ENCODE results near the gene UTP4.
A peak's percentile ranks its signal among the peaks of the same experiment; 100 is the strongest.

The UTP4 gene

DNA sequence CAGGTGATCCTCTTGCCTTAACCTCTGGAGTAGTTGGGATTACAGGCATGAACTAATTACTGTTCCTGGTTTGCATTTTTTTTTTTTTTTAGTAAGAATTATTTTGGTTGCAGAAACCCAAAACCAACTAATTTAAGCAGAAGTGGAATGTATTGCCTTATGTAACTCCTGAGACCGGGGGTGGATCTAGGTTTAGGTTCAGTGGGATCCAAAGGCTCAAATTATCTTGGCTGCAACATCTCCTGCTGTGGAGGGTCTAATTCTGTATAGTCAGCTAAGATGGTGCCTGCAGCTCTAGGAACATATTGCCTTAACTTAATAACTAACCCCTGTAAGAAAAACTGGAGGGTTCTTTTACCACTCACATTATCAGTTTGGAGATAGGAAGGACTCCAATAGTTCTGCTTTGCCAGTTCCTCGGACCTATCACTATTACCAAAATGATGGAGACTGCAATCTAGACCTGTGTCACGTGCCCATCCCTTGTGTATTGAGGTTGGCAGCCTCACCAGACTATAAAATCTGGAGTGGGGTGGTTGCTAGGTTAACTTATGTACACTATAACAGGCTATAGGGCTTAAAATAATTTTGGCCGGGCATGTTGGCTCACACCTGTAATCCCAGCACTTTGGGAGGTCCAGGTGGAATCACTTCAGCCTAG, 63.0 kb downstream of the UTP4 start:
- TF ChIP-seq, protein P1, sequence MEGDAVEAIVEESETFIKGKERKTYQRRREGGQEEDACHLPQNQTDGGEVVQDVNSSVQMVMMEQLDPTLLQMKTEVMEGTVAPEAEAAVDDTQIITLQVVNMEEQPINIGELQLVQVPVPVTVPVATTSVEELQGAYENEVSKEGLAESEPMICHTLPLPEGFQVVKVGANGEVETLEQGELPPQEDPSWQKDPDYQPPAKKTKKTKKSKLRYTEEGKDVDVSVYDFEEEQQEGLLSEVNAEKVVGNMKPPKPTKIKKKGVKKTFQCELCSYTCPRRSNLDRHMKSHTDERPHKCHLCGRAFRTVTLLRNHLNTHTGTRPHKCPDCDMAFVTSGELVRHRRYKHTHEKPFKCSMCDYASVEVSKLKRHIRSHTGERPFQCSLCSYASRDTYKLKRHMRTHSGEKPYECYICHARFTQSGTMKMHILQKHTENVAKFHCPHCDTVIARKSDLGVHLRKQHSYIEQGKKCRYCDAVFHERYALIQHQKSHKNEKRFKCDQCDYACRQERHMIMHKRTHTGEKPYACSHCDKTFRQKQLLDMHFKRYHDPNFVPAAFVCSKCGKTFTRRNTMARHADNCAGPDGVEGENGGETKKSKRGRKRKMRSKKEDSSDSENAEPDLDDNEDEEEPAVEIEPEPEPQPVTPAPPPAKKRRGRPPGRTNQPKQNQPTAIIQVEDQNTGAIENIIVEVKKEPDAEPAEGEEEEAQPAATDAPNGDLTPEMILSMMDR (IDR thresholded peaks at IDR 0.05; ENCODE audit: low read length, missing control alignments): no peak
- DNase-seq (ENCODE audit: low read depth): no peak
- H3K4me3 ChIP-seq (replicated peaks; ENCODE audit: low read depth, low read length): no peak overlapping the region

DNA sequence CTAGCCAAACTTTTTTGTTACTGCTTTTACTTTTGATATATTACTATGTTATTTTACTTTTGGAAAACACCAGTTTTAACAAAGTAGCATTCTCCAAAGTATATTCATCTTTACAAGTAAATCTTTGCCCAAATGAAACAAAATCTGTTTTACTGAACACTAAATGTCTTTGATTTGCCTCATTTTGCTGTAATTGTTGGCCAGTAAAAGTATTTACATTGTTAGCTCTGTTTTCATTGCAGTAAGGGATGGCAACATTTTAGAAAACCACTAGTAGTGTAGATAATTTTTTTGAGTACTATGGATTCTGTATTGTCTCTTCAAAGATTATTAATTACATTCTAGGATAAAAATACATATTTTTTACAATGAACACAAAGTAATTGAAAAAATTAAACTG, 65.1 kb downstream of the UTP4 start:
- no peak for DNase-seq (ENCODE audit: low read depth)
- TF ChIP-seq, protein P1 (IDR thresholded peaks at IDR 0.05; ENCODE audit: low read length, missing control alignments): no peak
- H3K4me3 ChIP-seq (replicated peaks; ENCODE audit: low read depth, low read length): no peak overlapping the region

- peak; percentile 68 for DNase-seq (ENCODE audit: low read depth)
- no peak overlapping the region for H3K4me3 ChIP-seq (replicated peaks; ENCODE audit: low read depth, low read length)
- TF ChIP-seq, protein P1 (IDR thresholded peaks at IDR 0.05; ENCODE audit: low read length, missing control alignments): no peak
Measured at GRCh38 chr16:69199382-69199781, 66.9 kb downstream of the UTP4 start.

DNA sequence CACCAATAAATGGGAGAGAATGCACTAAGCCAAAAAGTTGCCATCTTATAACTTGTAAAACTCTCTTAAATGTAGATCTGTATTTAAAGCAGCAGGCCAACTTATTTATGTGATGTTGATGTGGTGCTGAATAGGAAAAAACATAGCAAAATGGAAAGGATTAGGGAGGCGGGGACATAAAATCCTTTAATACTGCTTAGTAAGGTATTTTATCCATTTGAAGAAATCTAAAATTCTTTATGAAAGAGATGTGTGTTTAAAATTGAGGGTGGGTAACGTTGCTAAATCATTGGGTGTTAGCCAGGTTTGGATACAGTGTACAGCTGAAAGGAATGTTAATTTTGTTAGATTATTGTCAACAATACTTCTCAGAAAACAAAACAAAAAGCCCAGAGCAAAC, 68.8 kb downstream of the UTP4 start:
- TF ChIP-seq, protein P1 (IDR thresholded peaks at IDR 0.05; ENCODE audit: low read length, missing control alignments): no peak

DNA sequence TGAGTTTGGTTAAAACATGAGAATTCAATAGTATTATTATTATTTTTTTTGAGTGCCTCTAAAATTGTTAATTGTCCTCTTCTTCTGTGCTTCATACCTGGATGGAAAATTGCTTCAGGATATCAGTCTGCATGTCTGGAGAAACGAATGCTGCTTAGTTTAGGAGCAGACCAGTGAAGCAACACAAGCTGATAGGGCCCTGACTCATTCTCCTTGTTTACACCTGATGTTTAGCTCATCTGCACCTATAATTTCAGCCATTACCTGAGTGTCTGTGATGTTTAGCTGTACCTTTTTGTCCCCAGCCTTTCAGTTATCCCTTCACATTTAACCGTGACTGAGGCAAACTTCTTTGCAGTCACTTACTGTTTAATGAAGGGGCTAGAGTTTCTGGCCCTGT, 69.3 kb downstream of the UTP4 start:
- TF ChIP-seq, protein P1 (IDR thresholded peaks at IDR 0.05; ENCODE audit: low read length, missing control alignments): no peak
- no peak for DNase-seq (ENCODE audit: low read depth)
- H3K4me3 ChIP-seq (replicated peaks; ENCODE audit: low read depth, low read length): no peak overlapping the region

More for the DNA sequence above, 68.8 kb downstream of the UTP4 start:
- no peak overlapping the region for H3K4me3 ChIP-seq (replicated peaks; ENCODE audit: low read depth, low read length)
- DNase-seq (ENCODE audit: low read depth): no peak

DNA sequence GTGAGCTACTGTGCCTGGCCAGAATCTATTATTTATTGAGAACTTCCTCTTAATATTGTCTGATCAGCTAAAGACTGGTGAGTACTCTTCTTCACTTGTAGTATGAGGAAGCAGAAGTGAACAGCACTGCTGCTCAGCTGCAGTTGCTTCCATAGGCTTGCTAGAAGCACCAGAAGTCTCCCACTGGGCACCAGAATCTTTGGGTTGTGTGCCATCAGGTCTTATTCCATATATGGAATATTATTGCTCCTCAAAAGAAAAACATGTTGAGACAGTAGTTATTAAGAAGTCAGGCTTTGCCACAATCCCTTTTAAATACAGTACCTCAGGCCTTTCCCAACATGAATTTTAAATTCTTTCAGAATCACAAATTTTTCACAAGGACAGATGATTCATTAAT, 71.7 kb downstream of the UTP4 start:
- H3K4me3 ChIP-seq (replicated peaks; ENCODE audit: low read depth, low read length): no peak overlapping the region
- TF ChIP-seq, protein P1 (IDR thresholded peaks at IDR 0.05; ENCODE audit: low read length, missing control alignments): no peak
- DNase-seq (ENCODE audit: low read depth): no peak

DNA sequence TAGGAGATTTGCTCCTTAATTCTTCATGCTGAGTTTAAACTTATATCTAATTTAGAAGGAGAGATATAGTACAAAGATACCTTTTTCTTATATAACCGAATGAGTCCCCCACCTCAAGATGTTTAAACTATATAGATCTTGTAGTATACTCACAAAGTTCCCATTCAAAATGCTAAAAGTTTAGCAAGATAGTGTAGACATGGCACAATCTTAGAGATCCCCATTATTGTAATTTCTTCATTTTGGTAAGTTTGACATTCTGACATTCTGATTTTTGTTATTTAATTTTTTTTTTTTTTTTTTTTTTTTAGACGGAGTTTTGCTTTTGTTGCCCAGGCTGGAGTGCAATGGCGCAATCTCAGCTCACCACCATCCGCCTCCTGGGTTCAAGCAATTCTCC, 77.3 kb downstream of the UTP4 start:
- DNase-seq (ENCODE audit: low read depth): no peak

More for the DNA sequence above, 77.3 kb downstream of the UTP4 start:
- TF ChIP-seq, protein P1 (IDR thresholded peaks at IDR 0.05; ENCODE audit: low read length, missing control alignments): no peak
- no peak overlapping the region for H3K4me3 ChIP-seq (replicated peaks; ENCODE audit: low read depth, low read length)
